ENCODE measurements around the gene RNF152. TPM values are rescaled to one million over a fixed set of nuclear protein-coding genes. Genes with fewer than 3 reads are reported as not detected.

Gene RNF152
- total RNA-seq, 1 experiment from 2014 or later: 0.18 TPM

DNA sequence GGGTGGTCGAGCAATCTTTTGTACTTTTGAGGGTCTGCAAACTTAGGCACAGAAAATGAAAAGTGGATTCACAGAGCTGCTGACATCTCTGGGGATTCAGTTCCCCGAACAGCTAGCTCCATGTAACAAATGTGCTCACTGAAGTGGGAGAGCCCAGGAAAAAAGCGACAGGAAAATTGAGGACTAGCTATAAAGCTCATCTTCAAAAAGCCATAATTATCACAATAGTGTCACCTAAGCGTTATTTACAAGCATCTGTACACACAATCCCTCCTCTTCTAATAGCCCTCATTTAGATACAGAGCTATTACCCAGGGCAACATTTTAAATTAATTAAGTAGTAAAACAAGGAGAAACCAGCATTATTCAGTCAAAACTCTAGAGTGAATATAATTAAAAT, 36.1 kb downstream of the RNF152 start:
- Histone ChIP-seq H3K9me3 (ENCODE audit: control insufficient read depth, insufficient read depth, low read depth, low read length) (no peaks in the 10 kb centered on the region), H3K4me3 (ENCODE audit: low read depth in 2 of 2, low read length in 2 of 2) (no peak overlapping the region), H3K4me1 (ENCODE audit: control insufficient read depth, insufficient read depth, low read length) (no peaks in the 10 kb centered on the region), H3K27me3 (ENCODE audit: control insufficient read depth, insufficient read depth, low read length) (no peaks in the 10 kb centered on the region), H3K36me3 (ENCODE audit: control insufficient read depth, insufficient read depth, low read length) (no peaks in the 10 kb centered on the region), H3K27ac (ENCODE audit: low read length) (no peak overlapping the region)
- POLR2A ChIA-PET: no interaction called here
- BruUV-seq (replicated peaks): no TSS peak
- intact Hi-C loops (cut with micrococcal nuclease; ENCODE audit: unreplicated experiment): no loop called here
- DNase-seq (ENCODE audit: low read depth, low spot score) (no peak), ATAC-seq (no peak)
- TF ChIP-seq, protein P1, sequence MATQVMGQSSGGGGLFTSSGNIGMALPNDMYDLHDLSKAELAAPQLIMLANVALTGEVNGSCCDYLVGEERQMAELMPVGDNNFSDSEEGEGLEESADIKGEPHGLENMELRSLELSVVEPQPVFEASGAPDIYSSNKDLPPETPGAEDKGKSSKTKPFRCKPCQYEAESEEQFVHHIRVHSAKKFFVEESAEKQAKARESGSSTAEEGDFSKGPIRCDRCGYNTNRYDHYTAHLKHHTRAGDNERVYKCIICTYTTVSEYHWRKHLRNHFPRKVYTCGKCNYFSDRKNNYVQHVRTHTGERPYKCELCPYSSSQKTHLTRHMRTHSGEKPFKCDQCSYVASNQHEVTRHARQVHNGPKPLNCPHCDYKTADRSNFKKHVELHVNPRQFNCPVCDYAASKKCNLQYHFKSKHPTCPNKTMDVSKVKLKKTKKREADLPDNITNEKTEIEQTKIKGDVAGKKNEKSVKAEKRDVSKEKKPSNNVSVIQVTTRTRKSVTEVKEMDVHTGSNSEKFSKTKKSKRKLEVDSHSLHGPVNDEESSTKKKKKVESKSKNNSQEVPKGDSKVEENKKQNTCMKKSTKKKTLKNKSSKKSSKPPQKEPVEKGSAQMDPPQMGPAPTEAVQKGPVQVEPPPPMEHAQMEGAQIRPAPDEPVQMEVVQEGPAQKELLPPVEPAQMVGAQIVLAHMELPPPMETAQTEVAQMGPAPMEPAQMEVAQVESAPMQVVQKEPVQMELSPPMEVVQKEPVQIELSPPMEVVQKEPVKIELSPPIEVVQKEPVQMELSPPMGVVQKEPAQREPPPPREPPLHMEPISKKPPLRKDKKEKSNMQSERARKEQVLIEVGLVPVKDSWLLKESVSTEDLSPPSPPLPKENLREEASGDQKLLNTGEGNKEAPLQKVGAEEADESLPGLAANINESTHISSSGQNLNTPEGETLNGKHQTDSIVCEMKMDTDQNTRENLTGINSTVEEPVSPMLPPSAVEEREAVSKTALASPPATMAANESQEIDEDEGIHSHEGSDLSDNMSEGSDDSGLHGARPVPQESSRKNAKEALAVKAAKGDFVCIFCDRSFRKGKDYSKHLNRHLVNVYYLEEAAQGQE (IDR thresholded peaks at IDR 0.05; ENCODE audit: insufficient read depth in 1 of 2, low read depth in 2 of 2, low read length in 1 of 2): no peak
- no peak for TF ChIP-seq POLR2AphosphoS5 (IDR thresholded peaks at IDR 0.05; ENCODE audit: low read depth, low read length)
- in situ Hi-C loops (cut with HindIII; ENCODE audit: low pct_unique_long_range_greater_than_20kb, low sequenced_read_pairs): no loop called here
- CTCF ChIA-PET: no interaction called here

DNA sequence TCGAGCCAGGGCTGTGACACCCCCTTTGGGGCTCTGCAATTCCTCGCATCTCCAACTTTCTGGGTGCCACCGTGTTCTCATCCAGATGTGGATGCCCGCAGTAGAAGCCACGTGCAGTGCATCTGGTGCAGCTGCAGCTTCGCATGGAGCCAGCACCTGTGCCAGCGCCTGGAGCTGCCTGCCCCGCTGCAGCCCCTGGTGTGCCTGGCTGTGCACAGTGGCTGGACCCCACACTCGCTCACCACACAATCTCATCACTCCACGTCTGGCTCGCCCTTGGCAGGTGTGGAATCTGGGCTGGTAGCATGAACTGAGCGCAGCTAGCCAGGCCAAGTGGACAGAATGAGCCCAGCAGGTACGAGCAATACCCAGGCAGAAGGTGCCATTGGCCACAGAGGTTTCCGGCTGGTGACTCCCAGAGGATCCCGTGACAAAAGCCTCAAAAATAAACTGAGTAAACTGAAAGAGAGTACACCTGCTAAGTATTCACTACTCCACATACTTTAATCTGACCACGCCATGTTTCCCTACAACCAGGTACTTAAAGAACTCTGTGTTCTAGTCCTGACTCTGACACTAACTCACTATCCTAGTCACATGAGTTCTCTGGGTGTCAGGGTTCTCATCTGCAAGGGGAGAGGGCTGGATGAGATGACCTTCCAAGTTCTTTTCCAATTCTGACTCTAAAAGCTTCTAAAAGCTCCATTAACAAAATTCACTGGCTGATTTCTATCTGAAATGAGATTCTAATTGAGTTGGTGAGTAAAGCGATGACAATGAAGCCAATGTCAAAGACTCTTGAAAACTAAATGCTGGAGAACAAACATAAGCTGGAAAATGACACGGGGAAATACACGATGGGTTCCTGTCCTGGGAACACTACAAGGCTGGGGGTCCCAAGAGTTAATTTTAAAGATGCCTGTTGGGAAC, 37.1 kb downstream of the RNF152 start:
- DNase-seq (ENCODE audit: low read depth, low spot score): no peak
- ATAC-seq: no peak
- intact Hi-C loops (cut with micrococcal nuclease; ENCODE audit: unreplicated experiment) (no loop called here), in situ Hi-C loops (cut with HindIII; ENCODE audit: low pct_unique_long_range_greater_than_20kb, low sequenced_read_pairs) (no loop called here)
- TF ChIP-seq TCF7L2 (IDR thresholded peaks at IDR 0.05; ENCODE audit: low read depth, low read length) (no peak), SIN3A (IDR thresholded peaks at IDR 0.05; ENCODE audit: borderline replicate concordance, insufficient read depth, low read depth, low read length) (no peak), POLR2AphosphoS5 (IDR thresholded peaks at IDR 0.05; ENCODE audit: low read depth, low read length) (no peak)
- TF ChIP-seq, protein P2, sequence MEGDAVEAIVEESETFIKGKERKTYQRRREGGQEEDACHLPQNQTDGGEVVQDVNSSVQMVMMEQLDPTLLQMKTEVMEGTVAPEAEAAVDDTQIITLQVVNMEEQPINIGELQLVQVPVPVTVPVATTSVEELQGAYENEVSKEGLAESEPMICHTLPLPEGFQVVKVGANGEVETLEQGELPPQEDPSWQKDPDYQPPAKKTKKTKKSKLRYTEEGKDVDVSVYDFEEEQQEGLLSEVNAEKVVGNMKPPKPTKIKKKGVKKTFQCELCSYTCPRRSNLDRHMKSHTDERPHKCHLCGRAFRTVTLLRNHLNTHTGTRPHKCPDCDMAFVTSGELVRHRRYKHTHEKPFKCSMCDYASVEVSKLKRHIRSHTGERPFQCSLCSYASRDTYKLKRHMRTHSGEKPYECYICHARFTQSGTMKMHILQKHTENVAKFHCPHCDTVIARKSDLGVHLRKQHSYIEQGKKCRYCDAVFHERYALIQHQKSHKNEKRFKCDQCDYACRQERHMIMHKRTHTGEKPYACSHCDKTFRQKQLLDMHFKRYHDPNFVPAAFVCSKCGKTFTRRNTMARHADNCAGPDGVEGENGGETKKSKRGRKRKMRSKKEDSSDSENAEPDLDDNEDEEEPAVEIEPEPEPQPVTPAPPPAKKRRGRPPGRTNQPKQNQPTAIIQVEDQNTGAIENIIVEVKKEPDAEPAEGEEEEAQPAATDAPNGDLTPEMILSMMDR (IDR thresholded peaks at IDR 0.05): no peak
- TF ChIP-seq, protein P1 (IDR thresholded peaks at IDR 0.05; ENCODE audit: insufficient read depth in 1 of 2, low read depth in 2 of 2, low read length in 1 of 2): no peak
- no TSS peak for BruUV-seq (replicated peaks)
- Histone ChIP-seq H3K27me3 (ENCODE audit: control insufficient read depth, insufficient read depth, low read length) (no peaks in the 10 kb centered on the region), H3K36me3 (ENCODE audit: control insufficient read depth, insufficient read depth, low read length) (no peaks in the 10 kb centered on the region), H3K4me3 (ENCODE audit: low read depth in 2 of 2, low read length in 2 of 2) (no peak overlapping the region), H3K4me1 (ENCODE audit: control insufficient read depth, insufficient read depth, low read length) (no peaks in the 10 kb centered on the region), H3K27ac (ENCODE audit: low read length) (no peak overlapping the region), H3K9me3 (ENCODE audit: control insufficient read depth, insufficient read depth, low read depth, low read length) (no peaks in the 10 kb centered on the region)
- CTCF ChIA-PET: no interaction called here
- POLR2A ChIA-PET: no interaction called here

Measured in Panc1 (cell line).